Body of pancreas (tissue), 4 donors: Measurements from ENCODE around the gene UGT2B17.
"Not testable (repeated sequence)": the region's sequence is repeated elsewhere in the genome, so short reads cannot be mapped to it uniquely, and the experiment has no call there.

ENCODE experiments used
- CTCF ChIP-seq, 7 experiments: fragments of 450-650 bp in 4 of 7; fragments of 200-600 bp in 3 of 7; sonication (generic) in 3 of 7; IDR thresholded peaks; one replicate each; pipeline ENCODE4 v1.5.1; 2016 to 2019; ENCODE audit warnings: antibody characterized with exemption in 7 of 7
- POLR2A ChIP-seq, 3 donors: fragments of 450-650 bp; IDR thresholded peaks; one replicate each; pipeline ENCODE4 v1.6.1; 2016; ENCODE audit warnings: antibody characterized with exemption in 3 of 3, mild to moderate bottlenecking in 2 of 3

GRCh38 chr4:68503462-68503861, 72.7 kb downstream of the UGT2B17 start:
- not testable (repeated sequence) for TF ChIP-seq POLR2A, CTCF (IDR thresholded peaks at IDR 0.05)
